ENCODE measurements around the gene CCL11. TPM values are rescaled to one million over a fixed set of nuclear protein-coding genes. Genes with fewer than 3 reads are reported as not detected.

Gene CCL11
- total and polyA plus RNA-seq, 4 donors, result not detected

- TF ChIP-seq, protein P1, sequence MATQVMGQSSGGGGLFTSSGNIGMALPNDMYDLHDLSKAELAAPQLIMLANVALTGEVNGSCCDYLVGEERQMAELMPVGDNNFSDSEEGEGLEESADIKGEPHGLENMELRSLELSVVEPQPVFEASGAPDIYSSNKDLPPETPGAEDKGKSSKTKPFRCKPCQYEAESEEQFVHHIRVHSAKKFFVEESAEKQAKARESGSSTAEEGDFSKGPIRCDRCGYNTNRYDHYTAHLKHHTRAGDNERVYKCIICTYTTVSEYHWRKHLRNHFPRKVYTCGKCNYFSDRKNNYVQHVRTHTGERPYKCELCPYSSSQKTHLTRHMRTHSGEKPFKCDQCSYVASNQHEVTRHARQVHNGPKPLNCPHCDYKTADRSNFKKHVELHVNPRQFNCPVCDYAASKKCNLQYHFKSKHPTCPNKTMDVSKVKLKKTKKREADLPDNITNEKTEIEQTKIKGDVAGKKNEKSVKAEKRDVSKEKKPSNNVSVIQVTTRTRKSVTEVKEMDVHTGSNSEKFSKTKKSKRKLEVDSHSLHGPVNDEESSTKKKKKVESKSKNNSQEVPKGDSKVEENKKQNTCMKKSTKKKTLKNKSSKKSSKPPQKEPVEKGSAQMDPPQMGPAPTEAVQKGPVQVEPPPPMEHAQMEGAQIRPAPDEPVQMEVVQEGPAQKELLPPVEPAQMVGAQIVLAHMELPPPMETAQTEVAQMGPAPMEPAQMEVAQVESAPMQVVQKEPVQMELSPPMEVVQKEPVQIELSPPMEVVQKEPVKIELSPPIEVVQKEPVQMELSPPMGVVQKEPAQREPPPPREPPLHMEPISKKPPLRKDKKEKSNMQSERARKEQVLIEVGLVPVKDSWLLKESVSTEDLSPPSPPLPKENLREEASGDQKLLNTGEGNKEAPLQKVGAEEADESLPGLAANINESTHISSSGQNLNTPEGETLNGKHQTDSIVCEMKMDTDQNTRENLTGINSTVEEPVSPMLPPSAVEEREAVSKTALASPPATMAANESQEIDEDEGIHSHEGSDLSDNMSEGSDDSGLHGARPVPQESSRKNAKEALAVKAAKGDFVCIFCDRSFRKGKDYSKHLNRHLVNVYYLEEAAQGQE (IDR thresholded peaks at IDR 0.05), result no peak
- no peak for TF ChIP-seq JUND (IDR thresholded peaks at IDR 0.05)
Measured at GRCh38 chr17:34261568-34262337, 23.8 kb upstream of the CCL11 start (continued).

DNA sequence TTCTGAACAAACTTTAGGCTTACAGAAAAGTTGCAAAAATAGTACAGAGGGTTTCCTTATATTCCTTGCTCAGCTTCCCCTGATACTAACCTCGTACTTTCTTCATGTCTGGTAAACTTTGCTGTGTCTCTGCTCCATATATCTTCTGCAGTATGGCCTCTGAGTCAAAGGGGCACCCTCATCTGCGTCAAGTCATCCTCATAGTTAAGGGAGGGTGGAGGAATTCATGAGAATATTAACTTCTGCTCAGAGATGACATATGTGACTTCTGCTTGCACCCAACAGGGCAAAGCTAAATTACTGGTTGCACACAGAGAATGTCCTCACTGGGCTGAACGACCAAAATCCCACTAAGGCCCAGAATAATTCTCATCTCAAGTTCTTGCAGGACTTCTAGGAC is 19.8 kb upstream of the CCL11 start:
- Histone ChIP-seq H3K27me3 (ENCODE audit: control insufficient read depth in 4 of 4, insufficient read depth in 4 of 4, low read length in 3 of 4) (no peaks in the 10 kb centered on the region), H3K9me3 (ENCODE audit: control insufficient read depth in 4 of 4, low read length in 3 of 4) (no peaks in the 10 kb centered on the region), H3K9ac (ENCODE audit: low read depth in 1 of 2, low read length in 2 of 2) (no peak overlapping the region), H3K36me3 (ENCODE audit: control insufficient read depth in 4 of 4, insufficient read depth in 3 of 4, low read depth in 1 of 4, low read length in 3 of 4) (no peaks in the 10 kb centered on the region), H3K27ac (ENCODE audit: low read depth in 1 of 2, low read length in 2 of 2) (no peak overlapping the region), H3K4me3 (ENCODE audit: low read depth in 1 of 3, low read length in 3 of 3) (no peak overlapping the region), H3K4me1 (ENCODE audit: control insufficient read depth in 4 of 4, insufficient read depth in 4 of 4, low read length in 3 of 4) (no peaks in the 10 kb centered on the region)
- WGBS, result 46% methylated on average over 3 of the region's 3 CpGs
- no peak for DNase-seq (ENCODE audit: low spot score)
- TF ChIP-seq HNF4G (IDR thresholded peaks at IDR 0.05), result no peak

- Histone ChIP-seq H3K36me3 (ENCODE audit: control insufficient read depth in 4 of 4, insufficient read depth in 3 of 4, low read depth in 1 of 4, low read length in 3 of 4) (no peaks in the 10 kb centered on the region), H3K4me3 (ENCODE audit: low read depth in 1 of 3, low read length in 3 of 3) (no peak within 1 kb of the TSS), H3K27me3 (ENCODE audit: control insufficient read depth in 4 of 4, insufficient read depth in 4 of 4, low read length in 3 of 4) (no peaks in the 10 kb centered on the region), H3K4me1 (ENCODE audit: control insufficient read depth in 4 of 4, insufficient read depth in 4 of 4, low read length in 3 of 4) (no peaks in the 10 kb centered on the region), H3K27ac (ENCODE audit: low read depth in 1 of 2, low read length in 2 of 2) (no peak within 1 kb of the TSS), H3K9me3 (ENCODE audit: control insufficient read depth in 4 of 4, low read length in 3 of 4) (no peaks in the 10 kb centered on the region), H3K9ac (ENCODE audit: low read depth in 1 of 2, low read length in 2 of 2) (no peak within 1 kb of the TSS)
- 37% methylated on average over 1 of the region's 1 CpG for WGBS
- no peak for DNase-seq (ENCODE audit: low spot score)
- TF ChIP-seq RAD21 (IDR thresholded peaks at IDR 0.05), result no peak
- TF ChIP-seq GABPA (IDR thresholded peaks at IDR 0.05 in 1 of 2, conservative IDR thresholded peaks at IDR 0.05 in 1 of 2), result no peak
- no peak for TF ChIP-seq ATF3 (IDR thresholded peaks at IDR 0.05)
Measured at GRCh38 chr17:34269969-34270368, 15.6 kb upstream of the CCL11 start, which contains the start of gene CCL7. TSS of gene CCL7 (plus strand) at chr17:34270221. CDS start at chr17:34270291, 70 bp downstream.

DNA sequence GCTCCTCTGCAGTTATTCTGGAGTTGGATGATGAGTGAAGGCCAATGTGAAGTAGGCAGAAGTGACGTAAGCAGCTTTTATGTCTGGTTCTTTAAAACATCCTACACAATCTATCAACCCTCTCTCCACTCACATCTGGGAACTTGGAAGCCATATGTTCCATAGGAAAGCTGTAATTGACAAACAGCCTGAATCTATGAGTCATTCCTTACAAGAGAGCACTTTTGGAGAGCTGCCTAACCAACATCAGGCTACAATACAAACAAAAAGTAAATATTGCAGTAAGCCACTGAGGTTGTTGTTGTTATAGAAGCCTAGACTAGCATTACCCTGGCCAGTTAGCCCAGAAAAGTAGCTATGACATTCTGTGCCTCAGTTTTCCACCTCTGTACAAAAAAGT is 9.7 kb upstream of the CCL11 start:
- 39% methylated on average over 1 of the region's 1 CpG for WGBS
- Histone ChIP-seq H3K9ac (ENCODE audit: low read depth in 1 of 2, low read length in 2 of 2) (no peak overlapping the region), H3K9me3 (ENCODE audit: control insufficient read depth in 4 of 4, low read length in 3 of 4) (no peaks in the 10 kb centered on the region), H3K27ac (ENCODE audit: low read depth in 1 of 2, low read length in 2 of 2) (no peak overlapping the region), H3K27me3 (ENCODE audit: control insufficient read depth in 4 of 4, insufficient read depth in 4 of 4, low read length in 3 of 4) (peaks cover 0 to 2% (median 0%) of the 10 kb centered on the region in 4 donors), H3K36me3 (ENCODE audit: control insufficient read depth in 4 of 4, insufficient read depth in 3 of 4, low read depth in 1 of 4, low read length in 3 of 4) (no peaks in the 10 kb centered on the region), H3K4me1 (ENCODE audit: control insufficient read depth in 4 of 4, insufficient read depth in 4 of 4, low read length in 3 of 4) (no peaks in the 10 kb centered on the region), H3K4me3 (ENCODE audit: low read depth in 1 of 3, low read length in 3 of 3) (no peak overlapping the region)
- DNase-seq (ENCODE audit: low spot score), result no peak
- TF ChIP-seq HNF4G (IDR thresholded peaks at IDR 0.05) (no peak), NR2F2 (IDR thresholded peaks at IDR 0.05) (no peak), SP1 (IDR thresholded peaks at IDR 0.05) (no peak), TAF1 (conservative IDR thresholded peaks at IDR 0.05) (no peak), RAD21 (IDR thresholded peaks at IDR 0.05) (no peak), RXRA (IDR thresholded peaks at IDR 0.05) (no peak), EGR1 (IDR thresholded peaks at IDR 0.05; ENCODE audit: low read depth in 2 of 2) (no peak), ATF3 (IDR thresholded peaks at IDR 0.05) (no peak), FOXA1 (IDR thresholded peaks at IDR 0.05) (no peak), FOXA2 (IDR thresholded peaks at IDR 0.05) (no peak), GABPA (IDR thresholded peaks at IDR 0.05 in 1 of 2, conservative IDR thresholded peaks at IDR 0.05 in 1 of 2) (no peak), JUND (IDR thresholded peaks at IDR 0.05) (no peak), HNF4A (conservative IDR thresholded peaks at IDR 0.05) (no peak)
- TF ChIP-seq, protein P2, sequence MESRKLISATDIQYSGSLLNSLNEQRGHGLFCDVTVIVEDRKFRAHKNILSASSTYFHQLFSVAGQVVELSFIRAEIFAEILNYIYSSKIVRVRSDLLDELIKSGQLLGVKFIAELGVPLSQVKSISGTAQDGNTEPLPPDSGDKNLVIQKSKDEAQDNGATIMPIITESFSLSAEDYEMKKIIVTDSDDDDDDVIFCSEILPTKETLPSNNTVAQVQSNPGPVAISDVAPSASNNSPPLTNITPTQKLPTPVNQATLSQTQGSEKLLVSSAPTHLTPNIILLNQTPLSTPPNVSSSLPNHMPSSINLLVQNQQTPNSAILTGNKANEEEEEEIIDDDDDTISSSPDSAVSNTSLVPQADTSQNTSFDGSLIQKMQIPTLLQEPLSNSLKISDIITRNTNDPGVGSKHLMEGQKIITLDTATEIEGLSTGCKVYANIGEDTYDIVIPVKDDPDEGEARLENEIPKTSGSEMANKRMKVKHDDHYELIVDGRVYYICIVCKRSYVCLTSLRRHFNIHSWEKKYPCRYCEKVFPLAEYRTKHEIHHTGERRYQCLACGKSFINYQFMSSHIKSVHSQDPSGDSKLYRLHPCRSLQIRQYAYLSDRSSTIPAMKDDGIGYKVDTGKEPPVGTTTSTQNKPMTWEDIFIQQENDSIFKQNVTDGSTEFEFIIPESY (IDR thresholded peaks at IDR 0.05), result no peak
- TF ChIP-seq, protein P1 (IDR thresholded peaks at IDR 0.05), result no peak

Measured in liver (tissue), 9 donors.